Activated CD4-positive, alpha-beta memory T cell treated with anti-CD3 and anti-CD28 coated beads, Interleukin-2, amount 10 ng/mL, durations not matched to agents 7 days and 5 days (primary cell): ENCODE measurements around the gene SOCS1. TPM values are rescaled to one million over a fixed set of nuclear protein-coding genes. Genes with fewer than 3 reads are reported as not detected.
A peak's percentile ranks its signal among the peaks of the same experiment; 100 is the strongest.

ENCODE experiments used
- CTCF ChIA-PET: fragments of 350-600 bp; sonication (Branson Sonifier 250); formaldehyde crosslinking; loops from one replicate; lab custom pipeline; 2021; ENCODE audit warnings: antibody characterized with exemption, inconsistent platforms; lab: Charles Lee
- POLR2A ChIA-PET: fragments of 350-600 bp; sonication (Branson Sonifier 250); formaldehyde crosslinking; loops from one replicate; lab custom pipeline; 2021; ENCODE audit warnings: antibody characterized with exemption; lab: Charles Lee
- DNase-seq: peaks from one replicate; pipeline ENCODE4 v3.0.0-alpha.2; 2020
- H3K27ac Mint-ChIP-seq: one replicate; pipeline ENCODE4 v1.8.0; 2021; ENCODE audit warnings: mild to moderate bottlenecking, mixed read lengths
- H3K27me3 Mint-ChIP-seq: one replicate; pipeline ENCODE4 v1.8.0; 2021; ENCODE audit warnings: mixed read lengths
- H3K36me3 Mint-ChIP-seq: one replicate; pipeline ENCODE4 v1.8.0; 2021; ENCODE audit warnings: low read depth, mixed read lengths
- H3K4me1 Mint-ChIP-seq: one replicate; pipeline ENCODE4 v1.8.0; 2021; ENCODE audit warnings: mixed read lengths
- H3K4me3 Mint-ChIP-seq: one replicate; pipeline ENCODE4 v1.8.0; 2021; ENCODE audit warnings: mild to moderate bottlenecking, mixed read lengths
- H3K9me3 Mint-ChIP-seq: one replicate; pipeline ENCODE4 v1.8.0; 2021; ENCODE audit warnings: mixed read lengths
- total RNA-seq, 2 experiments: library from RNA; stranded (reverse); gene quantifications; one replicate each; pipeline ENCODE4 v1.2.3, GENCODE V29; 2021

Gene SOCS1
- total RNA-seq, 2 experiments from 2014 or later: 136 to 142 TPM

GRCh38 chr16:11265124-11265523 lies 9.1 kb upstream of the SOCS1 start:
- ChIA-PET CTCF (interaction anchor here (4.1 kb wide), 1 partner anchor 91 kb away, joined by 13 read pairs; no protein-coding TSS in a partner anchor), POLR2A (interaction anchor here (1.0 to 2.5 kb wide), 2 partner anchors 33 to 89 kb away, joined by 3 to 11 read pairs; no protein-coding TSS in a partner anchor)
- Mint-ChIP-seq H3K27ac (no peak overlapping the region), H3K36me3 (no peaks in the 10 kb centered on the region), H3K9me3 (no peaks in the 10 kb centered on the region), H3K4me3 (no peak overlapping the region), H3K27me3 (peaks cover 38% of the 10 kb centered on the region), H3K4me1 (peaks cover 25% of the 10 kb centered on the region)
- DNase-seq: no peak

GRCh38 chr16:11264155-11264832 lies 8.3 kb upstream of the SOCS1 start:
- POLR2A ChIA-PET: interaction anchor here (0.7 to 2.5 kb wide), 6 partner anchors 18 to 90 kb away, joined by 3 to 11 read pairs (median 3); no protein-coding TSS in a partner anchor
- CTCF ChIA-PET: interaction anchor here (0.9 to 4.1 kb wide), 4 partner anchors 9 to 300 kb away, joined by 3 to 13 read pairs (median 4); no protein-coding TSS in a partner anchor
- no peaks in the 10 kb centered on the region for H3K9me3 Mint-ChIP-seq
- peaks cover 40% of the 10 kb centered on the region for H3K27me3 Mint-ChIP-seq
- H3K36me3 Mint-ChIP-seq: no peaks in the 10 kb centered on the region
- H3K27ac Mint-ChIP-seq: peak overlapping the region; percentile 48
- peaks cover 31% of the 10 kb centered on the region for H3K4me1 Mint-ChIP-seq
- DNase-seq: no peak
- H3K4me3 Mint-ChIP-seq: no peak overlapping the region

- Mint-ChIP-seq H3K4me1 (peaks cover 37% of the 10 kb centered on the region), H3K27me3 (peaks cover 37% of the 10 kb centered on the region), H3K9me3 (no peaks in the 10 kb centered on the region), H3K36me3 (no peaks in the 10 kb centered on the region), H3K27ac (peak overlapping the region; percentile 48), H3K4me3 (no peak overlapping the region)
- DNase-seq: peak; percentile 57
- CTCF ChIA-PET: interaction anchor here (0.9 to 4.1 kb wide), 4 partner anchors 8 to 299 kb away, joined by 3 to 13 read pairs (median 4); no protein-coding TSS in a partner anchor
- POLR2A ChIA-PET: interaction anchor here (0.7 to 2.5 kb wide), 7 partner anchors 18 to 91 kb away, joined by 3 to 11 read pairs (median 3); no protein-coding TSS in a partner anchor
These were observed 7.7 kb upstream of the SOCS1 start for GRCh38 chr16:11263737-11264136.

- DNase-seq: no peak
- CTCF ChIA-PET: interaction anchor here (0.9 to 4.1 kb wide), 3 partner anchors 93 to 298 kb away, joined by 3 to 13 read pairs (median 5); no protein-coding TSS in a partner anchor
- Mint-ChIP-seq H3K4me3 (no peak overlapping the region), H3K36me3 (no peaks in the 10 kb centered on the region), H3K27ac (no peak overlapping the region), H3K27me3 (peaks cover 29% of the 10 kb centered on the region), H3K4me1 (peaks cover 44% of the 10 kb centered on the region), H3K9me3 (no peaks in the 10 kb centered on the region)
- POLR2A ChIA-PET: interaction anchor here (1.0 to 2.5 kb wide), 3 partner anchors 19 to 92 kb away, joined by 4 to 11 read pairs (median 6); no protein-coding TSS in a partner anchor
These were observed 6.9 kb upstream of the SOCS1 start for GRCh38 chr16:11262915-11263314.

GRCh38 chr16:11260596-11260966 lies 4.6 kb upstream of the SOCS1 start:
- ChIA-PET POLR2A (interaction anchor here (1.0 to 7.9 kb wide), 3 partner anchors 27 to 295 kb away, joined by 3 to 169 read pairs (median 3); no protein-coding TSS in a partner anchor), CTCF (interaction anchor here (1.8 to 8.0 kb wide), 2 partner anchors 37 to 293 kb away, joined by 4 to 233 read pairs; no protein-coding TSS in a partner anchor)
- H3K9me3 Mint-ChIP-seq: no peaks in the 10 kb centered on the region
- H3K27ac Mint-ChIP-seq: no peak overlapping the region
- DNase-seq: no peak
- H3K4me1 Mint-ChIP-seq: peaks cover 56% of the 10 kb centered on the region
- H3K27me3 Mint-ChIP-seq: peaks cover 19% of the 10 kb centered on the region
- no peak overlapping the region for H3K4me3 Mint-ChIP-seq
- peaks cover 6% of the 10 kb centered on the region for H3K36me3 Mint-ChIP-seq

GRCh38 chr16:11259655-11260595 lies 3.9 kb upstream of the SOCS1 start:
- CTCF ChIA-PET: interaction anchor here (1.2 to 8.0 kb wide), 7 partner anchors 37 to 292 kb away, joined by 4 to 233 read pairs (median 19); no protein-coding TSS in a partner anchor
- Mint-ChIP-seq H3K36me3 (peaks cover 11% of the 10 kb centered on the region), H3K9me3 (no peaks in the 10 kb centered on the region), H3K27ac (no peak overlapping the region), H3K4me3 (no peak overlapping the region), H3K4me1 (peaks cover 56% of the 10 kb centered on the region), H3K27me3 (peaks cover 19% of the 10 kb centered on the region)
- DNase-seq: no peak
- POLR2A ChIA-PET: interaction anchor here (1.0 to 7.9 kb wide), 5 partner anchors 26 to 295 kb away, joined by 3 to 169 read pairs (median 7); no protein-coding TSS in a partner anchor

- ChIA-PET POLR2A (interaction anchor here (0.8 to 10.1 kb wide), 18 partner anchors 22 to 538 kb away, joined by 3 to 309 read pairs (median 4); partner anchors contain the start of gene ZC3H7A), CTCF (interaction anchor here (0.7 to 8.0 kb wide), 22 partner anchors 25 to 456 kb away, joined by 3 to 233 read pairs (median 5); no protein-coding TSS in a partner anchor)
- no peaks in the 10 kb centered on the region for H3K9me3 Mint-ChIP-seq
- peak overlapping the region; percentile 55 for H3K4me3 Mint-ChIP-seq
- peak; percentile 66 for DNase-seq
- peaks cover 19% of the 10 kb centered on the region for H3K27me3 Mint-ChIP-seq
- peaks cover 45% of the 10 kb centered on the region for H3K4me1 Mint-ChIP-seq
- peaks cover 22% of the 10 kb centered on the region for H3K36me3 Mint-ChIP-seq
- H3K27ac Mint-ChIP-seq: peak overlapping the region; percentile 83
These were observed 2.8 kb upstream of the SOCS1 start for GRCh38 chr16:11258553-11259492.

- peak; percentile 77 for DNase-seq
- CTCF ChIA-PET: interaction anchor here (0.6 to 8.0 kb wide), 26 partner anchors 24 to 921 kb away, joined by 3 to 233 read pairs (median 7); no protein-coding TSS in a partner anchor
- Mint-ChIP-seq H3K9me3 (no peaks in the 10 kb centered on the region), H3K27ac (peak overlapping the region; percentile 94), H3K4me1 (peaks cover 39% of the 10 kb centered on the region), H3K27me3 (peaks cover 12% of the 10 kb centered on the region), H3K4me3 (peak overlapping the region; percentile 94), H3K36me3 (peaks cover 36% of the 10 kb centered on the region)
- POLR2A ChIA-PET: interaction anchor here (1.1 to 10.1 kb wide), 20 partner anchors 21 to 540 kb away, joined by 3 to 309 read pairs (median 28); partner anchors contain the start of gene ZC3H7A
These were observed 1.3 kb upstream of the SOCS1 start for GRCh38 chr16:11257131-11257938.

GRCh38 chr16:11256661-11257130 lies 692 bp upstream of the SOCS1 start:
- H3K27ac Mint-ChIP-seq: peak overlapping the region; percentile 94
- peak; percentile 54 for DNase-seq
- no peaks in the 10 kb centered on the region for H3K9me3 Mint-ChIP-seq
- H3K36me3 Mint-ChIP-seq: peaks cover 43% of the 10 kb centered on the region
- POLR2A ChIA-PET: interaction anchor here (0.7 to 10.1 kb wide), 44 partner anchors 9 to 823 kb away, joined by 3 to 309 read pairs (median 10); partner anchors contain the start of gene CIITA
- H3K4me3 Mint-ChIP-seq: peak overlapping the region; percentile 94
- CTCF ChIA-PET: interaction anchor here (0.6 to 8.0 kb wide), 40 partner anchors 11 to 304 kb away, joined by 3 to 233 read pairs (median 6); no protein-coding TSS in a partner anchor
- H3K27me3 Mint-ChIP-seq: peaks cover 12% of the 10 kb centered on the region
- peaks cover 45% of the 10 kb centered on the region for H3K4me1 Mint-ChIP-seq
